Endothelial cell of umbilical vein (primary cell): ENCODE measurements around the gene ZNF330. TPM values are rescaled to one million over a fixed set of nuclear protein-coding genes. Genes with fewer than 3 reads are reported as not detected.

Experiments used
- BruUV-seq: library from RNA; stranded (reverse); fragments of 400-500 nt; replicated peaks from 2 replicates; lab custom pipeline; 2021; lab: Mats Ljungman, UMichigan
- CTCF ChIA-PET: fragments of 300-600, 350-600 bp; sonication (Branson Sonifier 250); formaldehyde crosslinking; loops from one replicate; lab custom pipeline; 2021; ENCODE audit warnings: antibody characterized with exemption, inconsistent platforms; lab: Charles Lee
- POLR2A ChIA-PET: fragments of 300-600, 350-600 bp; sonication (Branson Sonifier 250); formaldehyde crosslinking; loops from one replicate; lab custom pipeline; 2021; ENCODE audit warnings: antibody characterized with exemption, inconsistent platforms; lab: Charles Lee
- DNase-seq: peaks from one replicate; pipeline ENCODE4 v3.0.0-alpha.2; 2011; ENCODE audit warnings: low read depth, low spot score
- FAIRE-seq: peaks from 2 replicates; lab custom pipeline; 2011; peaks lifted over from hg19 to GRCh38; lab: Jason Lieb, UNC
- H2AFZ ChIP-seq: 2 replicates; pipeline ENCODE4 v1.6.0; 2012; ENCODE audit warnings: low read depth, low read length, control low read depth, inconsistent platforms
- H3K27ac ChIP-seq: 2 replicates; pipeline ENCODE4 v1.5.1; 2011; ENCODE audit warnings: low read depth, mild to moderate bottlenecking, control low read depth, low read length, moderate library complexity; ENCODE audit not compliant: insufficient read depth
- H3K27me3 ChIP-seq, 2 experiments: 2 replicates each; pipeline versions ENCODE4 v1.6.0 to v1.6.1; 2011; ENCODE audit warnings: low read length in 2 of 2, mixed read lengths in 1 of 2; ENCODE audit not compliant: control insufficient read depth in 2 of 2, insufficient read depth in 2 of 2
- H3K36me3 ChIP-seq, 2 experiments: 2 replicates in 1 of 2; 3 replicates in 1 of 2; pipeline ENCODE4 v1.5.1; 2011; ENCODE audit warnings: low read length in 2 of 2, mild to moderate bottlenecking in 1 of 2, moderate library complexity in 1 of 2; ENCODE audit not compliant: control insufficient read depth in 2 of 2, insufficient read depth in 2 of 2; ENCODE audit errors: extremely low read depth in 1 of 2
- H3K4me1 ChIP-seq: 3 replicates; pipeline ENCODE4 v1.5.1; 2011; ENCODE audit warnings: mild to moderate bottlenecking, low read length; ENCODE audit not compliant: control insufficient read depth, insufficient read depth; ENCODE audit errors: extremely low read depth
- H3K4me2 ChIP-seq: 2 replicates; pipeline ENCODE4 v1.6.1; 2011; ENCODE audit warnings: low read length, control low read depth, mixed read lengths; ENCODE audit not compliant: insufficient read depth
- H3K4me3 ChIP-seq, 3 experiments: fragments of 200-600 bp in 1 of 3; sonication (generic), shearing (Covaris generic) in 1 of 3; replicated peaks in 1 of 3; 2 replicates each; pipeline ENCODE4 v1.5.1; 2011 to 2016; ENCODE audit warnings: control low read depth in 3 of 3, low read length in 3 of 3, mild to moderate bottlenecking in 2 of 3, inconsistent platforms in 1 of 3, low read depth in 1 of 3, moderate library complexity in 1 of 3; ENCODE audit not compliant: insufficient read depth in 1 of 3
- H3K79me2 ChIP-seq: 2 replicates; pipeline ENCODE4 v1.6.0; 2012; ENCODE audit warnings: low read length, inconsistent platforms; ENCODE audit not compliant: control insufficient read depth, insufficient read depth
- H3K9ac ChIP-seq: replicated peaks from 2 replicates; pipeline ENCODE3; 2011; ENCODE audit warnings: low read length, control low read depth; ENCODE audit not compliant: insufficient read depth; ENCODE audit errors: extremely low read depth
- H3K9me1 ChIP-seq: replicated peaks from 3 replicates; pipeline ENCODE4 v1.6.0; 2011; ENCODE audit warnings: mild to moderate bottlenecking, low read length; ENCODE audit not compliant: control insufficient read depth, insufficient read depth; ENCODE audit errors: extremely low read depth
- H3K9me3 ChIP-seq: replicated peaks from 2 replicates; pipeline ENCODE4 v1.5.1; 2012; ENCODE audit warnings: low read length, inconsistent platforms; ENCODE audit not compliant: control insufficient read depth, insufficient read depth
- H4K20me1 ChIP-seq: replicated peaks from 2 replicates; pipeline ENCODE3; 2011; ENCODE audit warnings: mild to moderate bottlenecking, low read length; ENCODE audit not compliant: control insufficient read depth, insufficient read depth; ENCODE audit errors: extremely low read depth
- EZH2 ChIP-seq: IDR thresholded peaks from 2 replicates; pipeline ENCODE4 v1.6.1; 2012; ENCODE audit warnings: borderline replicate concordance, low read depth, mild to moderate bottlenecking, moderate library complexity, low read length, inconsistent platforms; ENCODE audit not compliant: severe bottlenecking
- FOS ChIP-seq: IDR thresholded peaks from 2 replicates; pipeline ENCODE4 v1.6.1; 2011; ENCODE audit warnings: mild to moderate bottlenecking, low read length, moderate library complexity, borderline replicate concordance; ENCODE audit not compliant: insufficient read depth
- GATA2 ChIP-seq: IDR thresholded peaks from 2 replicates; pipeline ENCODE4 v1.7.0; 2011; ENCODE audit warnings: low read depth, mild to moderate bottlenecking, moderate library complexity, mixed read lengths, low read length; ENCODE audit not compliant: insufficient read length, insufficient read depth
- JUN ChIP-seq: IDR thresholded peaks from 2 replicates; pipeline ENCODE4 v1.6.1; 2011; ENCODE audit warnings: borderline replicate concordance, low read depth; ENCODE audit not compliant: insufficient read length, insufficient read depth
- MYC ChIP-seq: IDR thresholded peaks from one replicate; pipeline ENCODE4 v1.6.1; 2011; ENCODE audit warnings: mild to moderate bottlenecking, low read depth, low read length
- POLR2A ChIP-seq: IDR thresholded peaks from 2 replicates; pipeline ENCODE4 v1.6.1; 2012; ENCODE audit warnings: low read depth, mild to moderate bottlenecking, control low read depth, low read length
- POLR2AphosphoS5 ChIP-seq: IDR thresholded peaks from 2 replicates; pipeline ENCODE4 v1.6.1; 2012; ENCODE audit warnings: low read depth, mild to moderate bottlenecking, control low read depth, low read length, moderate library complexity; ENCODE audit not compliant: insufficient read depth
- dilution Hi-C: fragments of 300-500 bp; cut with MboI; formaldehyde crosslinking; loops from one replicate; pipeline ENCODE4 v1.15.0; 2019; ENCODE audit warnings: low sequenced_read_pairs; ENCODE audit not compliant: extremely low pct_ligation_motif_present
- intact Hi-C: fragments of 100-400 bp; cut with micrococcal nuclease; formaldehyde crosslinking; loops from one replicate; pipeline ENCODE4 v1.10.0; 2022
- polyA plus RNA-seq, 4 experiments: library from polyadenylated mRNA; depleted of rRNA in 3 of 4; stranded (reverse) in 3 of 4; unstranded in 1 of 4; fragments of >200 nt; gene quantifications; 2 replicates each; pipeline versions ENCODE4 v1.2.1 to v1.2.3, GENCODE V29; 2011 to 2012; ENCODE audit warnings: missing spikeins in 1 of 4
- total RNA-seq: library from RNA; stranded (reverse); gene quantifications from 2 replicates; pipeline ENCODE4 v1.2.3, GENCODE V29; 2021
- TF ChIP-seq, protein P1 (sequence below): IDR thresholded peaks from 2 replicates; pipeline ENCODE4 v1.6.1; 2011; ENCODE audit not compliant: insufficient read depth, insufficient read length
- TF ChIP-seq, protein P2 (sequence below), 2 donors: IDR thresholded peaks; 1 replicate in 1 of 2; 2 replicates in 1 of 2; pipeline ENCODE4 v1.5.1; 2011; ENCODE audit warnings: low read length in 2 of 2, mild to moderate bottlenecking in 2 of 2, moderate library complexity in 2 of 2, control low read depth in 1 of 2, inconsistent platforms in 1 of 2, low read depth in 1 of 2; ENCODE audit not compliant: insufficient read depth in 1 of 2; ENCODE audit errors: extremely low read depth in 1 of 2

ZNF330 gene
- total and polyA plus RNA-seq, 2 donors (not counting 3 experiments of a cell fraction or from before 2014, with no cell fraction given) = 15.5 to 31.0 TPM

DNA sequence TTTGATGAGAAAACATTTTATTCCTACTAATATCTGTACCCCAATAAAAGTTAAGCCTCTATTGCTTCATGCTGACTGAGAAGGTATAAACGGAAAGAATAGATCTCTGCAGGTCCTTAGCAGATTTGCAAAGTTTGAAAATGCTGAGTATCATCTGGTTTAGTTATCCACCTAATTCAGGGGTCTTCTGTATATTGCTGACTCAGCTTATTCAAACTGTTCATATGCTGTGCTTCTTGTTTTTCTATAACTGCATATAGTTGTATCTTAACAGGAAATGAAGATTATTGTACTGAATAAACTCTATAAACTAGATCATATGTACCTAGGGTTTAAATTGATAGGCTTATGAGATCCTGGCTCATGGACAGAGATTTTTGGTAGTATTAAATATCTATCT lies 23.7 kb downstream of the ZNF330 start:
- no peak for FAIRE-seq
- Histone ChIP-seq H3K4me2 (no peak overlapping the region), H3K9me3 (no peaks in the 10 kb centered on the region), H3K9me1 (no peaks in the 10 kb centered on the region), H3K27me3 (no peaks in the 10 kb centered on the region), H3K27ac (no peak overlapping the region), H3K4me3 (no peak overlapping the region), H4K20me1 (no peaks in the 10 kb centered on the region), H3K36me3 (no peaks in the 10 kb centered on the region), H3K4me1 (peaks cover 2% of the 10 kb centered on the region), H3K9ac (no peak overlapping the region), H2AFZ (no peak overlapping the region), H3K79me2 (no peaks in the 10 kb centered on the region)
- ChIA-PET POLR2A (no interaction called here), CTCF (no interaction called here)
- no TSS peak for BruUV-seq
- intact Hi-C loops = no loop called here
- no peak for TF ChIP-seq POLR2A
- no peak for TF ChIP-seq POLR2AphosphoS5
- no peak for TF ChIP-seq EZH2
- TF ChIP-seq FOS = no peak
- no peak for TF ChIP-seq JUN
- TF ChIP-seq MYC = no peak
- TF ChIP-seq GATA2 = no peak
- TF ChIP-seq, protein P1, sequence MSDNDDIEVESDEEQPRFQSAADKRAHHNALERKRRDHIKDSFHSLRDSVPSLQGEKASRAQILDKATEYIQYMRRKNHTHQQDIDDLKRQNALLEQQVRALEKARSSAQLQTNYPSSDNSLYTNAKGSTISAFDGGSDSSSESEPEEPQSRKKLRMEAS = no peak
- TF ChIP-seq, protein P2, sequence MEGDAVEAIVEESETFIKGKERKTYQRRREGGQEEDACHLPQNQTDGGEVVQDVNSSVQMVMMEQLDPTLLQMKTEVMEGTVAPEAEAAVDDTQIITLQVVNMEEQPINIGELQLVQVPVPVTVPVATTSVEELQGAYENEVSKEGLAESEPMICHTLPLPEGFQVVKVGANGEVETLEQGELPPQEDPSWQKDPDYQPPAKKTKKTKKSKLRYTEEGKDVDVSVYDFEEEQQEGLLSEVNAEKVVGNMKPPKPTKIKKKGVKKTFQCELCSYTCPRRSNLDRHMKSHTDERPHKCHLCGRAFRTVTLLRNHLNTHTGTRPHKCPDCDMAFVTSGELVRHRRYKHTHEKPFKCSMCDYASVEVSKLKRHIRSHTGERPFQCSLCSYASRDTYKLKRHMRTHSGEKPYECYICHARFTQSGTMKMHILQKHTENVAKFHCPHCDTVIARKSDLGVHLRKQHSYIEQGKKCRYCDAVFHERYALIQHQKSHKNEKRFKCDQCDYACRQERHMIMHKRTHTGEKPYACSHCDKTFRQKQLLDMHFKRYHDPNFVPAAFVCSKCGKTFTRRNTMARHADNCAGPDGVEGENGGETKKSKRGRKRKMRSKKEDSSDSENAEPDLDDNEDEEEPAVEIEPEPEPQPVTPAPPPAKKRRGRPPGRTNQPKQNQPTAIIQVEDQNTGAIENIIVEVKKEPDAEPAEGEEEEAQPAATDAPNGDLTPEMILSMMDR (IDR thresholded peaks at IDR 0.05; ENCODE audit: extremely low read depth in 1 of 2, insufficient read depth in 1 of 2, low read depth in 1 of 2, low read length in 2 of 2) = no peak
- dilution Hi-C loops = no loop called here
- DNase-seq = no peak
